Osteoblast (primary cell): Measurements from ENCODE around the gene CD99L2. TPM values are rescaled to one million over a fixed set of nuclear protein-coding genes. Genes with fewer than 3 reads are reported as not detected.

Source experiments
- DNase-seq: peaks from one replicate; pipeline ENCODE4 v3.0.0; 2011; ENCODE audit warnings: low spot score, mixed read lengths; ENCODE audit not compliant: insufficient read length; ENCODE audit errors: missing footprints
- H2AFZ ChIP-seq: 2 replicates; pipeline ENCODE4 v1.6.0; 2011; ENCODE audit warnings: mild to moderate bottlenecking, low read length
- H3K27ac ChIP-seq: 2 replicates; pipeline ENCODE4 v1.5.1; 2011; ENCODE audit warnings: mild to moderate bottlenecking, low read depth, low read length, moderate library complexity
- H3K27me3 ChIP-seq: 2 replicates; pipeline ENCODE4 v1.6.0; 2012; ENCODE audit warnings: mild to moderate bottlenecking, control low read depth, inconsistent platforms, low read length, moderate library complexity; ENCODE audit not compliant: insufficient read depth
- H3K36me3 ChIP-seq: 2 replicates; pipeline ENCODE4 v1.5.1; 2011; ENCODE audit warnings: mild to moderate bottlenecking, low read length, control low read depth, moderate library complexity; ENCODE audit not compliant: insufficient read depth
- H3K4me1 ChIP-seq: 2 replicates; pipeline ENCODE4 v1.5.1; 2011; ENCODE audit warnings: mild to moderate bottlenecking, low read length, control low read depth, moderate library complexity; ENCODE audit not compliant: insufficient read depth
- H3K4me2 ChIP-seq: 2 replicates; pipeline ENCODE4 v1.6.0; 2011; ENCODE audit warnings: mild to moderate bottlenecking, low read length; ENCODE audit not compliant: insufficient read depth
- H3K4me3 ChIP-seq: fragments of 200-600 bp; sonication (generic); 3 replicates; pipeline ENCODE4 v1.5.1; 2012; ENCODE audit warnings: mild to moderate bottlenecking, low read length, inconsistent platforms; ENCODE audit not compliant: insufficient read depth
- H3K79me2 ChIP-seq: 2 replicates; pipeline ENCODE4 v1.6.0; 2012; ENCODE audit warnings: mild to moderate bottlenecking, low read length, control low read depth, inconsistent platforms; ENCODE audit not compliant: insufficient read depth
- H3K9me3 ChIP-seq: 2 replicates; pipeline ENCODE4 v1.5.1; 2011; ENCODE audit warnings: low read depth, low read length, control low read depth
- H4K20me1 ChIP-seq: 2 replicates; pipeline ENCODE4 v1.6.0; 2012; ENCODE audit warnings: mild to moderate bottlenecking, low read length, control low read depth; ENCODE audit not compliant: insufficient read depth
- CTCF ChIP-seq: IDR thresholded peaks from 2 replicates; pipeline ENCODE4 v1.5.1; 2011; ENCODE audit warnings: mild to moderate bottlenecking, low read depth, low read length, moderate library complexity; ENCODE audit errors: extremely low read depth
- total RNA-seq: library from RNA; depleted of rRNA; stranded (reverse); fragments of >200 nt; gene quantifications from 2 replicates; pipeline ENCODE4 v1.2.3, GENCODE V29; 2012

The CD99L2 gene
- total RNA-seq, 1 donor: 85.0 TPM

GRCh38 chrX:150863191-150863590, 35.3 kb downstream of the CD99L2 start:
- Histone ChIP-seq H3K9me3 (no peaks in the 10 kb centered on the region), H3K4me2 (no peak overlapping the region), H3K79me2 (no peaks in the 10 kb centered on the region), H2AFZ (no peak overlapping the region), H3K27ac (no peak overlapping the region), H3K36me3 (no peaks in the 10 kb centered on the region), H3K27me3 (no peaks in the 10 kb centered on the region), H3K4me3 (no peak overlapping the region), H3K4me1 (no peaks in the 10 kb centered on the region), H4K20me1 (no peaks in the 10 kb centered on the region)
- no peak for DNase-seq
- TF ChIP-seq CTCF: no peak

GRCh38 chrX:150857453-150857852, 41.0 kb downstream of the CD99L2 start:
- Histone ChIP-seq H3K4me2 (no peak overlapping the region), H3K27me3 (no peaks in the 10 kb centered on the region), H4K20me1 (peaks cover 2% of the 10 kb centered on the region), H3K9me3 (no peaks in the 10 kb centered on the region), H2AFZ (no peak overlapping the region), H3K27ac (no peak overlapping the region), H3K4me3 (no peak overlapping the region), H3K79me2 (peaks cover 2% of the 10 kb centered on the region), H3K4me1 (no peaks in the 10 kb centered on the region), H3K36me3 (no peaks in the 10 kb centered on the region)
- no peak for TF ChIP-seq CTCF
- no peak for DNase-seq

GRCh38 chrX:150856785-150857184, 41.7 kb downstream of the CD99L2 start:
- Histone ChIP-seq H3K79me2 (peaks cover 2% of the 10 kb centered on the region), H3K4me3 (no peak overlapping the region)

GRCh38 chrX:150856101-150856500, 42.4 kb downstream of the CD99L2 start:
- Histone ChIP-seq H2AFZ (no peak overlapping the region), H3K79me2 (peaks cover 2% of the 10 kb centered on the region), H3K4me1 (no peaks in the 10 kb centered on the region), H3K4me3 (no peak overlapping the region), H3K9me3 (no peaks in the 10 kb centered on the region), H3K36me3 (no peaks in the 10 kb centered on the region), H3K27ac (no peak overlapping the region), H4K20me1 (peaks cover 2% of the 10 kb centered on the region), H3K4me2 (no peak overlapping the region), H3K27me3 (no peaks in the 10 kb centered on the region)
- peak; percentile 75 for DNase-seq
- TF ChIP-seq CTCF: no peak

More at GRCh38 chrX:150856785-150857184, 41.7 kb downstream of the CD99L2 start:
- H3K27ac ChIP-seq: no peak overlapping the region
- no peak overlapping the region for H3K4me2 ChIP-seq
- no peak for DNase-seq
- H4K20me1 ChIP-seq: peaks cover 2% of the 10 kb centered on the region
- H2AFZ ChIP-seq: no peak overlapping the region
- no peaks in the 10 kb centered on the region for H3K9me3 ChIP-seq
- no peak for TF ChIP-seq CTCF
- H3K27me3 ChIP-seq: no peaks in the 10 kb centered on the region
- no peaks in the 10 kb centered on the region for H3K4me1 ChIP-seq
- no peaks in the 10 kb centered on the region for H3K36me3 ChIP-seq
